Activated T-helper 1 cell treated with anti-CD3 and anti-CD28 coated beads, Interleukin-12 subunit alpha, Interleukin-12 subunit beta, Interleukin-2, Interleukin-4 antibody, amounts not matched to agents 30 ng/mL and 10 ng/mL and 1 ng/mL, durations not matched to agents 14 hours and 24 hours and 36 hours (primary cell): ENCODE data around the gene DPRX. TPM values are rescaled to one million over a fixed set of nuclear protein-coding genes. Genes with fewer than 3 reads are reported as not detected.

ENCODE experiments used
- DNase-seq: peaks from one replicate; pipeline ENCODE4 v3.0.0; 2021; ENCODE audit warnings: low spot score
- H3K27ac Mint-ChIP-seq: one replicate; pipeline ENCODE4 v1.8.0; 2021; ENCODE audit warnings: mild to moderate bottlenecking, mixed read lengths
- H3K27me3 Mint-ChIP-seq: one replicate; pipeline ENCODE4 v1.8.0; 2022; ENCODE audit warnings: mild to moderate bottlenecking, moderate library complexity, mixed read lengths; ENCODE audit not compliant: insufficient read depth
- H3K36me3 Mint-ChIP-seq: one replicate; pipeline ENCODE4 v1.8.0; 2021; ENCODE audit warnings: low read depth, mixed read lengths
- H3K4me1 Mint-ChIP-seq: one replicate; pipeline ENCODE4 v1.8.0; 2021; ENCODE audit warnings: low read depth, mixed read lengths
- H3K4me3 Mint-ChIP-seq: one replicate; pipeline ENCODE4 v1.8.0; 2021; ENCODE audit warnings: mild to moderate bottlenecking, moderate library complexity, mixed read lengths
- H3K9me3 Mint-ChIP-seq: one replicate; pipeline ENCODE4 v1.8.0; 2021; ENCODE audit warnings: mixed read lengths
- intact Hi-C: fragments of 100-400 bp; cut with micrococcal nuclease; formaldehyde crosslinking; loops from one replicate; pipeline ENCODE4 v1.15.1; 2024
- total RNA-seq: library from RNA; stranded (reverse); gene quantifications from 2 replicates; pipeline ENCODE4 v1.2.3, GENCODE V29; 2022

Gene DPRX
- total RNA-seq = not detected in 2 replicates

GRCh38 chr19:53631949-53632407 is at the start of gene DPRX:
TSS of gene DPRX (plus strand) at chr19:53631999. CDS start at chr19:53632107, 108 bp downstream.
- Mint-ChIP-seq H3K36me3 (no peaks in the 10 kb centered on the region), H3K4me3 (no peak within 1 kb of the TSS), H3K27ac (no peak within 1 kb of the TSS), H3K9me3 (peaks cover 29% of the 10 kb centered on the region), H3K27me3 (no peaks in the 10 kb centered on the region), H3K4me1 (no peaks in the 10 kb centered on the region)
- DNase-seq = no peak
- intact Hi-C loops = no loop called here

- peaks cover 31% of the 10 kb centered on the region for H3K9me3 Mint-ChIP-seq
- H3K36me3 Mint-ChIP-seq = peaks cover 15% of the 10 kb centered on the region
- H3K4me1 Mint-ChIP-seq = no peaks in the 10 kb centered on the region
- intact Hi-C loops = no loop called here
- DNase-seq = no peak
- H3K4me3 Mint-ChIP-seq = no peak overlapping the region
- no peak overlapping the region for H3K27ac Mint-ChIP-seq
- no peaks in the 10 kb centered on the region for H3K27me3 Mint-ChIP-seq
Measured at GRCh38 chr19:53583181-53583580, 48.6 kb upstream of the DPRX start.

GRCh38 chr19:53586277-53586691 is 45.5 kb upstream of the DPRX start:
- no peaks in the 10 kb centered on the region for H3K4me1 Mint-ChIP-seq
- intact Hi-C loops = no loop called here
- H3K36me3 Mint-ChIP-seq = peaks cover 1% of the 10 kb centered on the region
- no peak overlapping the region for H3K27ac Mint-ChIP-seq
- DNase-seq = no peak
- no peak overlapping the region for H3K4me3 Mint-ChIP-seq
- H3K27me3 Mint-ChIP-seq = no peaks in the 10 kb centered on the region
- H3K9me3 Mint-ChIP-seq = peaks cover 24% of the 10 kb centered on the region

GRCh38 chr19:53594811-53595509 is 36.8 kb upstream of the DPRX start:
- no peak overlapping the region for H3K4me3 Mint-ChIP-seq
- DNase-seq = no peak
- H3K36me3 Mint-ChIP-seq = no peaks in the 10 kb centered on the region
- intact Hi-C loops = no loop called here
- H3K27ac Mint-ChIP-seq = no peak overlapping the region
- no peaks in the 10 kb centered on the region for H3K4me1 Mint-ChIP-seq
- no peaks in the 10 kb centered on the region for H3K27me3 Mint-ChIP-seq
- peaks cover 17% of the 10 kb centered on the region for H3K9me3 Mint-ChIP-seq

- no peaks in the 10 kb centered on the region for H3K36me3 Mint-ChIP-seq
- no peak overlapping the region for H3K4me3 Mint-ChIP-seq
- no peaks in the 10 kb centered on the region for H3K27me3 Mint-ChIP-seq
- H3K27ac Mint-ChIP-seq = no peak overlapping the region
- peaks cover 17% of the 10 kb centered on the region for H3K9me3 Mint-ChIP-seq
- no peak for DNase-seq
- H3K4me1 Mint-ChIP-seq = no peaks in the 10 kb centered on the region
- intact Hi-C loops = no loop called here
Measured at GRCh38 chr19:53595510-53595867, 36.3 kb upstream of the DPRX start.

- intact Hi-C loops = no loop called here
- H3K9me3 Mint-ChIP-seq = peaks cover 17% of the 10 kb centered on the region
- H3K27me3 Mint-ChIP-seq = no peaks in the 10 kb centered on the region
- H3K4me1 Mint-ChIP-seq = no peaks in the 10 kb centered on the region
- H3K4me3 Mint-ChIP-seq = no peak overlapping the region
- no peak overlapping the region for H3K27ac Mint-ChIP-seq
- no peaks in the 10 kb centered on the region for H3K36me3 Mint-ChIP-seq
- no peak for DNase-seq
Measured at GRCh38 chr19:53596056-53596455, 35.7 kb upstream of the DPRX start.

- Mint-ChIP-seq H3K4me3 (no peak overlapping the region), H3K9me3 (peaks cover 16% of the 10 kb centered on the region), H3K36me3 (no peaks in the 10 kb centered on the region), H3K4me1 (no peaks in the 10 kb centered on the region), H3K27ac (no peak overlapping the region), H3K27me3 (no peaks in the 10 kb centered on the region)
- intact Hi-C loops = no loop called here
- DNase-seq = no peak
Measured at GRCh38 chr19:53597023-53597422, 34.8 kb upstream of the DPRX start.

- no peak for DNase-seq
Measured at GRCh38 chr19:53598361-53598760, 33.4 kb upstream of the DPRX start.

GRCh38 chr19:53600217-53600616 is 31.6 kb upstream of the DPRX start:
- H3K27ac Mint-ChIP-seq = no peak overlapping the region
- no peaks in the 10 kb centered on the region for H3K4me1 Mint-ChIP-seq
- intact Hi-C loops = no loop called here
- H3K4me3 Mint-ChIP-seq = no peak overlapping the region
- no peaks in the 10 kb centered on the region for H3K36me3 Mint-ChIP-seq
- H3K9me3 Mint-ChIP-seq = peaks cover 32% of the 10 kb centered on the region
- DNase-seq = no peak
- no peaks in the 10 kb centered on the region for H3K27me3 Mint-ChIP-seq

More at GRCh38 chr19:53598361-53598760, 33.4 kb upstream of the DPRX start:
- no peaks in the 10 kb centered on the region for H3K4me1 Mint-ChIP-seq
- H3K9me3 Mint-ChIP-seq = peaks cover 22% of the 10 kb centered on the region
- no peak overlapping the region for H3K4me3 Mint-ChIP-seq
- H3K36me3 Mint-ChIP-seq = no peaks in the 10 kb centered on the region
- H3K27ac Mint-ChIP-seq = no peak overlapping the region
- intact Hi-C loops = no loop called here
- no peaks in the 10 kb centered on the region for H3K27me3 Mint-ChIP-seq

GRCh38 chr19:53606031-53606430 is 25.8 kb upstream of the DPRX start:
- H3K4me1 Mint-ChIP-seq = no peaks in the 10 kb centered on the region
- peaks cover 39% of the 10 kb centered on the region for H3K9me3 Mint-ChIP-seq
- no peak overlapping the region for H3K4me3 Mint-ChIP-seq
- DNase-seq = no peak
- H3K36me3 Mint-ChIP-seq = no peaks in the 10 kb centered on the region
- no peaks in the 10 kb centered on the region for H3K27me3 Mint-ChIP-seq
- intact Hi-C loops = no loop called here
- H3K27ac Mint-ChIP-seq = no peak overlapping the region

GRCh38 chr19:53608381-53608780 is 23.4 kb upstream of the DPRX start:
- H3K27ac Mint-ChIP-seq = no peak overlapping the region
- no peak for DNase-seq
- no peaks in the 10 kb centered on the region for H3K27me3 Mint-ChIP-seq
- no peaks in the 10 kb centered on the region for H3K36me3 Mint-ChIP-seq
- no peaks in the 10 kb centered on the region for H3K4me1 Mint-ChIP-seq
- intact Hi-C loops = no loop called here
- no peak overlapping the region for H3K4me3 Mint-ChIP-seq
- H3K9me3 Mint-ChIP-seq = peaks cover 39% of the 10 kb centered on the region

GRCh38 chr19:53612762-53613526 is 18.9 kb upstream of the DPRX start:
- Mint-ChIP-seq H3K4me1 (no peaks in the 10 kb centered on the region), H3K36me3 (no peaks in the 10 kb centered on the region), H3K9me3 (peaks cover 24% of the 10 kb centered on the region), H3K27me3 (no peaks in the 10 kb centered on the region), H3K4me3 (no peak overlapping the region), H3K27ac (no peak overlapping the region)
- no peak for DNase-seq
- intact Hi-C loops = no loop called here

GRCh38 chr19:53621885-53622740 is 9.7 kb upstream of the DPRX start:
- peaks cover 29% of the 10 kb centered on the region for H3K9me3 Mint-ChIP-seq
- no peaks in the 10 kb centered on the region for H3K4me1 Mint-ChIP-seq
- H3K27ac Mint-ChIP-seq = no peak overlapping the region
- H3K36me3 Mint-ChIP-seq = no peaks in the 10 kb centered on the region
- DNase-seq = no peak
- H3K4me3 Mint-ChIP-seq = no peak overlapping the region
- H3K27me3 Mint-ChIP-seq = no peaks in the 10 kb centered on the region
- intact Hi-C loops = no loop called here
